ENCODE measurements around the gene SEC22C. TPM values are rescaled to one million over a fixed set of nuclear protein-coding genes. Genes with fewer than 3 reads are reported as not detected.
A peak's percentile ranks its signal among the peaks of the same experiment; 100 is the strongest.

Gene SEC22C
- total and polyA plus RNA-seq, 4 donors: 23.3 to 61.4 (median 35.0) TPM

DNA sequence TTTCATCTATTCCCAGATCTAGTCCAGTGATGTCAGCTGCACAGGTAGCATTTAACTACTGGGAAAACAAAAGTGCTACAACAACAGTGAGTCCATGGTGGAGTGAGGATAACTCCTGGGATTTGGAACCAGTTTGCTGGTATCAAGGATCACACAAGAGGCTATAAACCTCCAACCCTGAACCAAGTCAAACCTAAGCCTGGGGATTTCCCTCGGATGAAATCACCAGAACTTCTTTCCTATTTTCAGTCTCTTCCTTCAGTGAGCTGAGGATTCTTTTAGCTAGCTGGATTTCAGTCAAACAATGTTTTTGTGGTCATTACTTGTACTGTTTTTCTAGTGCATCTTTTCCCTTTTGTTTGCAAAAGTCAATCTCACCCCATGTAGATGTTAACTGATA, 31.5 kb downstream of the SEC22C start:
- Histone ChIP-seq H3K9me3 (ENCODE audit: control insufficient read depth in 4 of 4, insufficient read depth in 3 of 4, low read length in 3 of 4) (no peaks in the 10 kb centered on the region), H3K9ac (ENCODE audit: insufficient read depth in 1 of 2, low read length in 2 of 2) (no peak overlapping the region), H3K4me1 (ENCODE audit: control insufficient read depth in 5 of 5, insufficient read depth in 5 of 5, low read length in 5 of 5) (peaks cover 0 to 7% (median 5%) of the 10 kb centered on the region in 5 donors), H3K27me3 (ENCODE audit: control insufficient read depth in 3 of 3, insufficient read depth in 3 of 3, low read length in 2 of 3) (no peaks in the 10 kb centered on the region), H3K36me3 (ENCODE audit: control insufficient read depth in 4 of 4, insufficient read depth in 4 of 4, low read length in 4 of 4) (peaks cover 17 to 29% (median 20%) of the 10 kb centered on the region in 4 donors), H3K27ac (ENCODE audit: low read depth in 1 of 2, low read length in 1 of 2) (no peak overlapping the region), H3K4me3 (no peak overlapping the region)
- WGBS, 2 donors: 36 to 40% methylated on average over 1 of the region's 1 CpG
- TF ChIP-seq, protein P1, sequence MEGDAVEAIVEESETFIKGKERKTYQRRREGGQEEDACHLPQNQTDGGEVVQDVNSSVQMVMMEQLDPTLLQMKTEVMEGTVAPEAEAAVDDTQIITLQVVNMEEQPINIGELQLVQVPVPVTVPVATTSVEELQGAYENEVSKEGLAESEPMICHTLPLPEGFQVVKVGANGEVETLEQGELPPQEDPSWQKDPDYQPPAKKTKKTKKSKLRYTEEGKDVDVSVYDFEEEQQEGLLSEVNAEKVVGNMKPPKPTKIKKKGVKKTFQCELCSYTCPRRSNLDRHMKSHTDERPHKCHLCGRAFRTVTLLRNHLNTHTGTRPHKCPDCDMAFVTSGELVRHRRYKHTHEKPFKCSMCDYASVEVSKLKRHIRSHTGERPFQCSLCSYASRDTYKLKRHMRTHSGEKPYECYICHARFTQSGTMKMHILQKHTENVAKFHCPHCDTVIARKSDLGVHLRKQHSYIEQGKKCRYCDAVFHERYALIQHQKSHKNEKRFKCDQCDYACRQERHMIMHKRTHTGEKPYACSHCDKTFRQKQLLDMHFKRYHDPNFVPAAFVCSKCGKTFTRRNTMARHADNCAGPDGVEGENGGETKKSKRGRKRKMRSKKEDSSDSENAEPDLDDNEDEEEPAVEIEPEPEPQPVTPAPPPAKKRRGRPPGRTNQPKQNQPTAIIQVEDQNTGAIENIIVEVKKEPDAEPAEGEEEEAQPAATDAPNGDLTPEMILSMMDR (IDR thresholded peaks at IDR 0.05; ENCODE audit: control extremely low read depth, extremely low read depth): no peak
- ATAC-seq (ENCODE audit: insufficient read depth, low FRiP score): no peak
- no peak for DNase-seq

DNA sequence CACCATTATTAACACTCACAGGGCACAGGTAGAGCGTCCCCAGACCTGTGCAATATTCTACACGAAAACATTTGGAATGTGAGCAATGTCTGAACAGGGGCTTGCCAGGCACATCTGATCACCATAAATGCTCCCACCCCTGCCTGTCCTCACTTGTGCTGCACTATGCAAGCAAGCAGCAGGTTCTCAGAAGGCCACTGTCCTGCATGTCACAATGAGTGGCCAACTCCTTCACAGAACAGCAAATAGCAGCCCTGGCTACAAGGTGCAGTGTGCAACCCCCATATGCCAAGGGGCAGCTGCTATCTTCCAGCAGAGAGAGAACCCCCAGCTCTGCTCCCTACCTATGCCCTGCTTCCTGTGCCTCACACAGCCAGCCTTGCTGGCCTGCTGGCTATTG, 32.6 kb downstream of the SEC22C start:
- TF ChIP-seq, protein P1 (IDR thresholded peaks at IDR 0.05; ENCODE audit: control extremely low read depth, extremely low read depth): no peak
- H3K4me3 ChIP-seq: no peak overlapping the region
- H3K27me3 ChIP-seq (ENCODE audit: control insufficient read depth in 3 of 3, insufficient read depth in 3 of 3, low read length in 2 of 3): no peaks in the 10 kb centered on the region
- peaks cover 0 to 18% (median 6%) of the 10 kb centered on the region in 5 donors for H3K4me1 ChIP-seq (ENCODE audit: control insufficient read depth in 5 of 5, insufficient read depth in 5 of 5, low read length in 5 of 5)
- no peak overlapping the region for H3K9ac ChIP-seq (ENCODE audit: insufficient read depth in 1 of 2, low read length in 2 of 2)
- ATAC-seq (ENCODE audit: insufficient read depth, low FRiP score) (no peak), DNase-seq (no peak)
- no peaks in the 10 kb centered on the region for H3K9me3 ChIP-seq (ENCODE audit: control insufficient read depth in 4 of 4, insufficient read depth in 3 of 4, low read length in 3 of 4)
- no peak overlapping the region for H3K27ac ChIP-seq (ENCODE audit: low read depth in 1 of 2, low read length in 1 of 2)
- H3K36me3 ChIP-seq (ENCODE audit: control insufficient read depth in 4 of 4, insufficient read depth in 4 of 4, low read length in 4 of 4): peaks cover 12 to 25% (median 16%) of the 10 kb centered on the region in 4 donors
- 89 to 96% methylated on average over 2 of the region's 2 CpGs for WGBS, 2 donors

DNA sequence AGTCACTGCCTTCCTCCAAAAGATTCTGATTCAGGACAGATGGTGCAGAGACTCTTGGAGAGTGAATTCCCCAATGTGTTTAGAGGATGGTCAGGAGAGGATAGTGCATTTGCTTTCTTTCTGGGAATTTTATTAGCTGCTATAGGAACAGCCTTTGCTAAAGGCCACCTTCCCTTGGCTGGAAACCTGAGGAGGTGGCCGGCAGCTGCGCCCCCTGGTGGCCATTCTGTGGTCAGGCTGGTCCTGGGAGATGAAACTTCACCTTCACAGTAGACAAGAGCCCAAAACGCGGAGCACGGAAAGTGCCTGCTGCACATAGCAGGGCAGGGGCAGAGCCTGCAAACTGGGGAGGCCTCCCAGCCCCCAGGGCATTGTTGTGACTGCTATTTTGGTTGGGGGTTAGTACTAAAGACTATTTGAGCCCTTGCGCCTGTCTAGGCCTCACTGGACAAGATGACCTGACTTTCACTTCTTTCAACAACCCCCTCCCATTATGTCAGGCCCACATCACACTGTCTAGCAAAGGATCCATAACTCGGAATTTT, 34.3 kb downstream of the SEC22C start:
- DNase-seq (peak; percentile 55 to 62 (median 58)), ATAC-seq (ENCODE audit: insufficient read depth, low FRiP score) (peak; percentile 39)
- H3K27me3 ChIP-seq (ENCODE audit: control insufficient read depth in 3 of 3, insufficient read depth in 3 of 3, low read length in 2 of 3): no peaks in the 10 kb centered on the region
- no peak overlapping the region for H3K9ac ChIP-seq (ENCODE audit: insufficient read depth in 1 of 2, low read length in 2 of 2)
- no peak overlapping the region for H3K4me3 ChIP-seq
- H3K36me3 ChIP-seq (ENCODE audit: control insufficient read depth in 4 of 4, insufficient read depth in 4 of 4, low read length in 4 of 4): peaks cover 0 to 14% (median 6%) of the 10 kb centered on the region in 4 donors
- 39 to 40% methylated on average over 7 of the region's 7 CpGs for WGBS, 2 donors
- TF ChIP-seq, protein P1 (IDR thresholded peaks at IDR 0.05; ENCODE audit: control extremely low read depth, extremely low read depth): peak; percentile 90
- H3K27ac ChIP-seq (ENCODE audit: low read depth in 1 of 2, low read length in 1 of 2): no peak overlapping the region
- no peaks in the 10 kb centered on the region for H3K9me3 ChIP-seq (ENCODE audit: control insufficient read depth in 4 of 4, insufficient read depth in 3 of 4, low read length in 3 of 4)
- peaks cover 0 to 26% (median 15%) of the 10 kb centered on the region in 5 donors for H3K4me1 ChIP-seq (ENCODE audit: control insufficient read depth in 5 of 5, insufficient read depth in 5 of 5, low read length in 5 of 5)
